B cell (primary cell): ENCODE results near the gene PNMA6A. TPM values are rescaled to one million over a fixed set of nuclear protein-coding genes. Genes with fewer than 3 reads are reported as not detected.
"Not testable (repeated sequence)": the region's sequence is repeated elsewhere in the genome, so short reads cannot be mapped to it uniquely, and the experiment has no call there.

Experiments used
- ATAC-seq: fragments of 200-7000 bp; cut with Tn5 transposase; one replicate; pipeline ENCODE4 v1.10.0; 2021; ENCODE audit warnings: low read depth, mild to moderate bottlenecking, moderate number of reproducible peaks, moderate library complexity
- CTCF ChIA-PET: fragments of 350-600 bp; sonication (Branson Sonifier 250); formaldehyde crosslinking; loops from one replicate; lab custom pipeline; 2021; ENCODE audit warnings: antibody characterized with exemption, inconsistent platforms; lab: Charles Lee
- POLR2A ChIA-PET: fragments of 350-600 bp; sonication (Branson Sonifier 250); formaldehyde crosslinking; loops from one replicate; lab custom pipeline; 2021; ENCODE audit warnings: antibody characterized with exemption; lab: Charles Lee
- DNase-seq: peaks from one replicate; pipeline ENCODE4 v3.0.0; 2013
- H2AFZ ChIP-seq: 2 replicates; pipeline ENCODE4 v1.6.1; 2012; ENCODE audit warnings: mild to moderate bottlenecking, low read depth, low read length; ENCODE audit not compliant: insufficient read depth, poor library complexity, severe bottlenecking
- H3K27ac ChIP-seq, 2 donors: 1 replicate in 1 of 2; 2 replicates in 1 of 2; pipeline ENCODE4 v1.5.1; 2012 to 2013; ENCODE audit warnings: low read length in 2 of 2, mild to moderate bottlenecking in 2 of 2, moderate library complexity in 1 of 2
- H3K27me3 ChIP-seq, 4 experiments: fragments of 200-600 bp in 1 of 4; sonication (generic) in 1 of 4; replicated peaks in 1 of 4; 1 replicate in 2 of 4; 2 replicates in 2 of 4; pipeline versions ENCODE4 v1.6.1 to v1.7.0; 2013 to 2016; ENCODE audit warnings: low read length in 3 of 4, mild to moderate bottlenecking in 2 of 4, mixed read lengths in 1 of 4, moderate library complexity in 1 of 4; ENCODE audit not compliant: insufficient read depth in 4 of 4, control insufficient read depth in 3 of 4; ENCODE audit errors: control extremely low read depth in 1 of 4
- H3K36me3 ChIP-seq, 2 experiments: replicated peaks in 1 of 2; 1 replicate in 1 of 2; 2 replicates in 1 of 2; pipeline versions ENCODE4 v1.6.1 to v1.7.1; 2013; ENCODE audit warnings: low read length in 1 of 2; ENCODE audit not compliant: insufficient read depth in 2 of 2, control insufficient read depth in 1 of 2; ENCODE audit errors: control extremely low read depth in 1 of 2, extremely low read depth in 1 of 2
- H3K4me1 ChIP-seq, 2 donors: fragments of 200-600 bp in 1 of 2; sonication (generic) in 1 of 2; 1 replicate in 1 of 2; 2 replicates in 1 of 2; pipeline versions ENCODE4 v1.5.1 to v1.6.1; 2013 to 2017; ENCODE audit warnings: low read length in 2 of 2; ENCODE audit not compliant: control insufficient read depth in 2 of 2, insufficient read depth in 2 of 2
- H3K4me2 ChIP-seq: replicated peaks from 2 replicates; pipeline ENCODE3; 2012; ENCODE audit warnings: mild to moderate bottlenecking, low read depth, low read length; ENCODE audit not compliant: poor library complexity, severe bottlenecking
- H3K4me3 ChIP-seq, 5 experiments: fragments of 200-600 bp in 1 of 5; sonication (generic) in 1 of 5; 1 replicate in 3 of 5; 2 replicates in 2 of 5; pipeline versions ENCODE4 v1.5.1 to v1.7.0; 2011 to 2016; ENCODE audit warnings: low read length in 4 of 5, mild to moderate bottlenecking in 4 of 5, low read depth in 2 of 5, control low read depth in 1 of 5, moderate library complexity in 1 of 5; ENCODE audit not compliant: insufficient read depth in 1 of 5; ENCODE audit errors: control extremely low read depth in 1 of 5, extremely low read depth in 1 of 5
- H3K79me2 ChIP-seq: fragments of 200-600 bp; sonication (generic); one replicate; pipeline ENCODE4 v1.6.0; 2016; ENCODE audit warnings: low read length; ENCODE audit not compliant: control insufficient read depth, insufficient read depth
- H3K9ac ChIP-seq: fragments of 200-600 bp; sonication (generic); 2 replicates; pipeline ENCODE4 v1.6.1; 2017; ENCODE audit warnings: mild to moderate bottlenecking, low read length, moderate library complexity
- H3K9me3 ChIP-seq, 3 donors: one replicate each; pipeline versions ENCODE4 v1.6.1 to v1.7.1; 2013; ENCODE audit warnings: low read length in 2 of 3; ENCODE audit not compliant: control insufficient read depth in 2 of 3, insufficient read depth in 1 of 3; ENCODE audit errors: control extremely low read depth in 1 of 3
- H4K20me1 ChIP-seq: 2 replicates; pipeline ENCODE4 v1.6.0; 2012; ENCODE audit warnings: mild to moderate bottlenecking, low read length; ENCODE audit not compliant: insufficient read depth, control insufficient read depth, poor library complexity, severe bottlenecking
- H3K27ac Mint-ChIP-seq: one replicate; pipeline ENCODE4 v1.8.0; 2021; ENCODE audit warnings: mixed read lengths
- H3K27me3 Mint-ChIP-seq: one replicate; pipeline ENCODE4 v1.8.0; 2021; ENCODE audit warnings: mixed read lengths
- H3K4me1 Mint-ChIP-seq: one replicate; pipeline ENCODE4 v1.8.0; 2021; ENCODE audit warnings: mixed read lengths
- H3K4me3 Mint-ChIP-seq: one replicate; pipeline ENCODE4 v1.8.0; 2021; ENCODE audit warnings: mixed read lengths
- H3K9me3 Mint-ChIP-seq: one replicate; pipeline ENCODE4 v1.8.0; 2022; ENCODE audit warnings: mixed read lengths; ENCODE audit not compliant: insufficient read depth
- WGBS: methylation state at CpG from one replicate; pipeline ENCODE4 v1.1.5; 2013; ENCODE audit warnings: missing lambda C conversion rate; ENCODE audit not compliant: insufficient coverage; 5-methylcytosine and 5-hydroxymethylcytosine counted together
- intact Hi-C: fragments of 100-400 bp; cut with micrococcal nuclease; formaldehyde crosslinking; loops from one replicate; pipeline ENCODE4 v1.10.0; 2022
- polyA plus RNA-seq: library from polyadenylated mRNA; depleted of rRNA; stranded (reverse); fragments of >200 nt; gene quantifications from 2 replicates; pipeline ENCODE4 v1.2.3, GENCODE V29; 2012
- total RNA-seq, 2 donors: library from RNA; stranded (reverse); fragments of 120-200 nt in 1 of 2; gene quantifications; 1 replicate in 1 of 2; 2 replicates in 1 of 2; pipeline versions ENCODE4 v1.2.3 to v1.2.4, GENCODE V29; 2013 to 2022

The PNMA6A gene
- total and polyA plus RNA-seq, 2 donors (not counting 1 experiment from before 2014, with no cell fraction given): 0.12 to 0.20 TPM

- H3K27ac Mint-ChIP-seq, H3K4me1 Mint-ChIP-seq, H3K9ac ChIP-seq, DNase-seq, H3K9me3 Mint-ChIP-seq, H3K4me3 Mint-ChIP-seq, H3K36me3 ChIP-seq, H4K20me1 ChIP-seq, H3K4me1 ChIP-seq, H2AFZ ChIP-seq, ATAC-seq, intact Hi-C loops, H3K9me3 ChIP-seq, H3K79me2 ChIP-seq, H3K27me3 Mint-ChIP-seq, H3K4me2 ChIP-seq, H3K27ac ChIP-seq, H3K27me3 ChIP-seq, POLR2A ChIA-PET, H3K4me3 ChIP-seq, CTCF ChIA-PET: not testable (repeated sequence)
- no CpG with 5 or more reads among the region's 12 CpGs for WGBS
Observed at GRCh38 chrX:153106092-153106801, 34.0 kb downstream of the PNMA6A start.

GRCh38 chrX:153110735-153111134, 38.5 kb downstream of the PNMA6A start:
- POLR2A ChIA-PET, intact Hi-C loops, H4K20me1 ChIP-seq, H3K4me1 ChIP-seq, ATAC-seq, H3K27me3 Mint-ChIP-seq, H2AFZ ChIP-seq, H3K4me3 ChIP-seq, H3K4me3 Mint-ChIP-seq, H3K9ac ChIP-seq, CTCF ChIA-PET, H3K27ac ChIP-seq, H3K27me3 ChIP-seq, H3K79me2 ChIP-seq, H3K36me3 ChIP-seq, H3K27ac Mint-ChIP-seq, H3K9me3 Mint-ChIP-seq, DNase-seq, H3K4me2 ChIP-seq, H3K9me3 ChIP-seq, H3K4me1 Mint-ChIP-seq: not testable (repeated sequence)
- no CpG with 5 or more reads among the region's 2 CpGs for WGBS

- H3K27ac Mint-ChIP-seq, POLR2A ChIA-PET, H3K4me3 ChIP-seq, H3K9me3 Mint-ChIP-seq, DNase-seq, H3K4me1 ChIP-seq, CTCF ChIA-PET, H3K36me3 ChIP-seq, H3K27me3 Mint-ChIP-seq, H3K4me1 Mint-ChIP-seq, H3K4me3 Mint-ChIP-seq, H3K79me2 ChIP-seq, H3K4me2 ChIP-seq, H4K20me1 ChIP-seq, H2AFZ ChIP-seq, ATAC-seq, H3K27me3 ChIP-seq, H3K27ac ChIP-seq, H3K9ac ChIP-seq, H3K9me3 ChIP-seq, intact Hi-C loops: not testable (repeated sequence)
- WGBS: no CpG with 5 or more reads among the region's 9 CpGs
Observed at GRCh38 chrX:153113851-153114250, 41.6 kb downstream of the PNMA6A start.

- H3K27ac ChIP-seq, H3K27me3 Mint-ChIP-seq, H3K4me1 Mint-ChIP-seq, H3K36me3 ChIP-seq, intact Hi-C loops, H3K9ac ChIP-seq, H3K79me2 ChIP-seq, CTCF ChIA-PET, H3K4me3 ChIP-seq, H3K4me1 ChIP-seq, H3K27ac Mint-ChIP-seq, DNase-seq, H3K9me3 Mint-ChIP-seq, H2AFZ ChIP-seq, H3K4me2 ChIP-seq, ATAC-seq, H3K9me3 ChIP-seq, H4K20me1 ChIP-seq, H3K4me3 Mint-ChIP-seq, POLR2A ChIA-PET, H3K27me3 ChIP-seq: not testable (repeated sequence)
- no CpG with 5 or more reads among the region's 3 CpGs for WGBS
Observed at GRCh38 chrX:153117754-153118153, 45.5 kb downstream of the PNMA6A start.
